A673 (cell line): ENCODE measurements around the gene CDADC1. TPM values are rescaled to one million over a fixed set of nuclear protein-coding genes. Genes with fewer than 3 reads are reported as not detected.
A peak's percentile ranks its signal among the peaks of the same experiment; 100 is the strongest.

ENCODE experiments used
- BruUV-seq: library from RNA; stranded (reverse); fragments of 400-500 nt; replicated peaks from 2 replicates; lab custom pipeline; 2021; lab: Mats Ljungman, UMichigan
- CTCF ChIA-PET: fragments of 300-600 bp; sonication (Branson Sonifier 250); formaldehyde crosslinking; loops from one replicate; lab custom pipeline; 2022; ENCODE audit warnings: antibody characterized with exemption; lab: Charles Lee
- POLR2A ChIA-PET: fragments of 300-600 bp; sonication (Branson Sonifier 250); formaldehyde crosslinking; loops from one replicate; lab custom pipeline; 2022; ENCODE audit warnings: antibody characterized with exemption; ENCODE audit not compliant: low non-redundant PET; lab: Charles Lee
- DNase-seq: peaks from one replicate; pipeline ENCODE4 v3.0.0-alpha.2; 2015; ENCODE audit warnings: low spot score
- H3K27ac ChIP-seq: fragments of 200-600 bp; sonication (generic); 2 replicates; pipeline ENCODE4 v1.5.1; 2016; ENCODE audit warnings: mixed run types, low read depth, mild to moderate bottlenecking, mixed read lengths, antibody characterized with exemption, low read length; ENCODE audit not compliant: poor library complexity, severe bottlenecking
- H3K27me3 ChIP-seq: fragments of 200-600 bp; sonication (generic); replicated peaks from 2 replicates; pipeline ENCODE4 v1.6.1; 2017; ENCODE audit warnings: mixed run types, low read depth, mild to moderate bottlenecking, mixed read lengths, antibody characterized with exemption, low read length; ENCODE audit not compliant: insufficient read depth, poor library complexity
- H3K36me3 ChIP-seq: fragments of 200-600 bp; sonication (generic); 2 replicates; pipeline ENCODE4 v1.6.1; 2016; ENCODE audit warnings: mixed run types, mild to moderate bottlenecking, mixed read lengths, antibody characterized with exemption, low read length; ENCODE audit not compliant: insufficient read depth, poor library complexity, severe bottlenecking
- H3K4me1 ChIP-seq: fragments of 200-600 bp; sonication (generic); 2 replicates; pipeline ENCODE4 v1.6.1; 2017; ENCODE audit warnings: mixed run types, mild to moderate bottlenecking, mixed read lengths, antibody characterized with exemption, low read length; ENCODE audit not compliant: insufficient read depth, poor library complexity, severe bottlenecking
- H3K4me3 ChIP-seq: fragments of 200-600 bp; sonication (generic); 2 replicates; pipeline ENCODE4 v1.5.1; 2016; ENCODE audit warnings: low read depth, mixed run types, mild to moderate bottlenecking, mixed read lengths, low read length; ENCODE audit not compliant: poor library complexity, severe bottlenecking
- H3K9me3 ChIP-seq: fragments of 200-600 bp; sonication (generic); 2 replicates; pipeline ENCODE4 v1.6.1; 2016; ENCODE audit warnings: mixed run types, low read depth, mild to moderate bottlenecking, mixed read lengths, antibody characterized with exemption, low read length; ENCODE audit not compliant: poor library complexity, severe bottlenecking
- CTCF ChIP-seq: fragments of 300-800, 200-600 bp; sonication (generic); conservative IDR thresholded peaks from 2 replicates; pipeline ENCODE4 v1.5.1; 2017; ENCODE audit warnings: low read depth, mild to moderate bottlenecking, antibody characterized with exemption, low read length, moderate library complexity, mixed read lengths
- EZH2 ChIP-seq: fragments of 200-600 bp; sonication (generic); IDR thresholded peaks from 2 replicates; pipeline ENCODE4 v1.6.1; 2017; ENCODE audit warnings: borderline replicate concordance, low read depth, mild to moderate bottlenecking, mixed read lengths, antibody characterized with exemption, low read length; ENCODE audit not compliant: poor library complexity, severe bottlenecking
- intact Hi-C: fragments of 100-400 bp; cut with micrococcal nuclease; formaldehyde crosslinking; loops from one replicate; pipeline ENCODE4 v1.10.0; 2022; ENCODE audit not compliant: unreplicated experiment
- total RNA-seq: library from RNA; stranded (reverse); gene quantifications from 2 replicates; pipeline ENCODE4 v1.2.3, GENCODE V29; 2021

CDADC1 gene
- total RNA-seq, 1 experiment from 2014 or later, result 19.2 TPM

GRCh38 chr13:49248622-49249002, 887 bp downstream of the CDADC1 start:
- peak overlapping the region; percentile 81 for H3K4me3 ChIP-seq
- intact Hi-C loops, result no loop called here
- no peaks in the 10 kb centered on the region for H3K36me3 ChIP-seq
- TF ChIP-seq CTCF, result no peak
- TF ChIP-seq EZH2, result no peak
- peaks cover 21% of the 10 kb centered on the region for H3K27me3 ChIP-seq
- no peak for DNase-seq
- no peaks in the 10 kb centered on the region for H3K4me1 ChIP-seq
- H3K9me3 ChIP-seq, result no peaks in the 10 kb centered on the region
- CTCF ChIA-PET, result no interaction called here
- BruUV-seq, result no TSS peak
- POLR2A ChIA-PET, result no interaction called here
- H3K27ac ChIP-seq, result peak overlapping the region; percentile 70

- Histone ChIP-seq H3K27ac (no peak overlapping the region), H3K36me3 (peaks cover 12% of the 10 kb centered on the region), H3K4me1 (no peaks in the 10 kb centered on the region), H3K27me3 (no peaks in the 10 kb centered on the region), H3K9me3 (no peaks in the 10 kb centered on the region), H3K4me3 (no peak overlapping the region)
- no TSS peak for BruUV-seq
- intact Hi-C loops, result no loop called here
- TF ChIP-seq CTCF (no peak), EZH2 (no peak)
- DNase-seq, result no peak
- POLR2A ChIA-PET, result no interaction called here
- CTCF ChIA-PET, result no interaction called here
Measured at GRCh38 chr13:49251326-49251725, 3.6 kb downstream of the CDADC1 start.

GRCh38 chr13:49253310-49253709, 5.6 kb downstream of the CDADC1 start:
- intact Hi-C loops, result no loop called here
- H3K27ac ChIP-seq, result no peak overlapping the region

More at GRCh38 chr13:49253310-49253709, 5.6 kb downstream of the CDADC1 start:
- H3K36me3 ChIP-seq, result peaks cover 16% of the 10 kb centered on the region
- H3K4me3 ChIP-seq, result no peak overlapping the region
- TF ChIP-seq CTCF (no peak), EZH2 (no peak)
- ChIA-PET CTCF (no interaction called here), POLR2A (no interaction called here)
- no peak for DNase-seq
- H3K9me3 ChIP-seq, result no peaks in the 10 kb centered on the region
- H3K4me1 ChIP-seq, result no peaks in the 10 kb centered on the region
- H3K27me3 ChIP-seq, result no peaks in the 10 kb centered on the region
- BruUV-seq, result no TSS peak
